ENCODE measurements around the gene ZFX. TPM values are rescaled to one million over a fixed set of nuclear protein-coding genes. Genes with fewer than 3 reads are reported as not detected.

ZFX gene
- total RNA-seq, 1 experiment from 2014 or later, result 36.1 TPM

DNA sequence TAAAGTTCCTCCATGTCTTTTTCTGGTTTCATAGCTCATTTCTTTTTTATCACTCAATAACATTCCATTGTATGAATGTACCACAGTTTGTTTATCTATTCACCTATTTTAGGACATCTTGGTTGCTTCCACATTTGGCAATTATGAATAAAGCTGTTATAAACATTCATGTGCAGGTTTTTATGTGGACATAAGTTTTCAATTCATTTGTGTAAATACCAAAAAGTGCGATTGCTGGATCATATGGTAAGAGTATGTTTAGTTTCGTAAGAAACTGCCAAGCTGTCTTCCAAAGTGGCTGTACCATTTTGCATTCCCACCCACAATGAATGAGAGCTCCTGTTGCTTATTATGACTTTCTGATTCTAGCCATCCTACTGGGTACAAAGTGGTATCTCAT, 36.3 kb upstream of the ZFX start:
- H3K36me3 Mint-ChIP-seq (ENCODE audit: insufficient read depth, unreplicated experiment), result no peaks in the 10 kb centered on the region
- H3K27me3 ChIP-seq (replicated peaks; ENCODE audit: control insufficient read depth, insufficient read depth, low read length), result no peaks in the 10 kb centered on the region
- no peaks in the 10 kb centered on the region for H3K27me3 Mint-ChIP-seq (ENCODE audit: insufficient read depth, unreplicated experiment)
- no peak for DNase-seq
- H3K27ac Mint-ChIP-seq (ENCODE audit: unreplicated experiment), result no peak overlapping the region
- intact Hi-C loops (cut with micrococcal nuclease; ENCODE audit: unreplicated experiment), result no loop called here
- no TSS peak for BruUV-seq (replicated peaks)
- H3K4me3 ChIP-seq (ENCODE audit: low read depth, low read length), result no peak overlapping the region
- ChIA-PET CTCF (no interaction called here), POLR2A (no interaction called here)
- no peak overlapping the region for H3K4me3 Mint-ChIP-seq (ENCODE audit: unreplicated experiment)
- TF ChIP-seq, protein P1, sequence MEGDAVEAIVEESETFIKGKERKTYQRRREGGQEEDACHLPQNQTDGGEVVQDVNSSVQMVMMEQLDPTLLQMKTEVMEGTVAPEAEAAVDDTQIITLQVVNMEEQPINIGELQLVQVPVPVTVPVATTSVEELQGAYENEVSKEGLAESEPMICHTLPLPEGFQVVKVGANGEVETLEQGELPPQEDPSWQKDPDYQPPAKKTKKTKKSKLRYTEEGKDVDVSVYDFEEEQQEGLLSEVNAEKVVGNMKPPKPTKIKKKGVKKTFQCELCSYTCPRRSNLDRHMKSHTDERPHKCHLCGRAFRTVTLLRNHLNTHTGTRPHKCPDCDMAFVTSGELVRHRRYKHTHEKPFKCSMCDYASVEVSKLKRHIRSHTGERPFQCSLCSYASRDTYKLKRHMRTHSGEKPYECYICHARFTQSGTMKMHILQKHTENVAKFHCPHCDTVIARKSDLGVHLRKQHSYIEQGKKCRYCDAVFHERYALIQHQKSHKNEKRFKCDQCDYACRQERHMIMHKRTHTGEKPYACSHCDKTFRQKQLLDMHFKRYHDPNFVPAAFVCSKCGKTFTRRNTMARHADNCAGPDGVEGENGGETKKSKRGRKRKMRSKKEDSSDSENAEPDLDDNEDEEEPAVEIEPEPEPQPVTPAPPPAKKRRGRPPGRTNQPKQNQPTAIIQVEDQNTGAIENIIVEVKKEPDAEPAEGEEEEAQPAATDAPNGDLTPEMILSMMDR (IDR thresholded peaks at IDR 0.05; ENCODE audit: insufficient read depth in 1 of 2, low read depth in 1 of 2, low read length in 1 of 2, severe bottlenecking in 1 of 2, unreplicated experiment in 1 of 2), result no peak
- no peaks in the 10 kb centered on the region for H3K9me3 ChIP-seq
- H3K9me3 Mint-ChIP-seq (ENCODE audit: unreplicated experiment), result no peaks in the 10 kb centered on the region
- no peaks in the 10 kb centered on the region for H3K4me1 ChIP-seq
- no peaks in the 10 kb centered on the region for H3K4me1 Mint-ChIP-seq (ENCODE audit: low read depth, unreplicated experiment)
- H3K36me3 ChIP-seq (ENCODE audit: control insufficient read depth, insufficient read depth, low read length), result no peaks in the 10 kb centered on the region

GRCh38 chrX:24117258-24117657, 32.3 kb upstream of the ZFX start:
- no peak for DNase-seq
- ChIA-PET POLR2A (no interaction called here), CTCF (no interaction called here)
- Mint-ChIP-seq H3K4me1 (ENCODE audit: low read depth, unreplicated experiment) (no peaks in the 10 kb centered on the region), H3K4me3 (ENCODE audit: unreplicated experiment) (no peak overlapping the region), H3K36me3 (ENCODE audit: insufficient read depth, unreplicated experiment) (no peaks in the 10 kb centered on the region), H3K27me3 (ENCODE audit: insufficient read depth, unreplicated experiment) (no peaks in the 10 kb centered on the region), H3K9me3 (ENCODE audit: unreplicated experiment) (no peaks in the 10 kb centered on the region), H3K27ac (ENCODE audit: unreplicated experiment) (no peak overlapping the region)
- BruUV-seq (replicated peaks), result no TSS peak
- intact Hi-C loops (cut with micrococcal nuclease; ENCODE audit: unreplicated experiment), result no loop called here
- Histone ChIP-seq H3K4me3 (ENCODE audit: low read depth, low read length) (no peak overlapping the region), H3K9me3 (no peaks in the 10 kb centered on the region), H3K36me3 (ENCODE audit: control insufficient read depth, insufficient read depth, low read length) (no peaks in the 10 kb centered on the region), H3K27me3 (replicated peaks; ENCODE audit: control insufficient read depth, insufficient read depth, low read length) (no peaks in the 10 kb centered on the region), H3K4me1 (no peaks in the 10 kb centered on the region)
- TF ChIP-seq, protein P1 (IDR thresholded peaks at IDR 0.05; ENCODE audit: insufficient read depth in 1 of 2, low read depth in 1 of 2, low read length in 1 of 2, severe bottlenecking in 1 of 2, unreplicated experiment in 1 of 2), result no peak

- Mint-ChIP-seq H3K4me1 (ENCODE audit: low read depth, unreplicated experiment) (no peaks in the 10 kb centered on the region), H3K4me3 (ENCODE audit: unreplicated experiment) (no peak overlapping the region), H3K27me3 (ENCODE audit: insufficient read depth, unreplicated experiment) (no peaks in the 10 kb centered on the region), H3K36me3 (ENCODE audit: insufficient read depth, unreplicated experiment) (no peaks in the 10 kb centered on the region), H3K27ac (ENCODE audit: unreplicated experiment) (no peak overlapping the region), H3K9me3 (ENCODE audit: unreplicated experiment) (no peaks in the 10 kb centered on the region)
- BruUV-seq (replicated peaks), result no TSS peak
- H3K9me3 ChIP-seq, result no peaks in the 10 kb centered on the region
- H3K4me3 ChIP-seq (ENCODE audit: low read depth, low read length), result no peak overlapping the region
- H3K27me3 ChIP-seq (replicated peaks; ENCODE audit: control insufficient read depth, insufficient read depth, low read length), result no peaks in the 10 kb centered on the region
- POLR2A ChIA-PET, result no interaction called here
- CTCF ChIA-PET, result no interaction called here
- TF ChIP-seq, protein P1 (IDR thresholded peaks at IDR 0.05; ENCODE audit: insufficient read depth in 1 of 2, low read depth in 1 of 2, low read length in 1 of 2, severe bottlenecking in 1 of 2, unreplicated experiment in 1 of 2), result no peak
- no peak for DNase-seq
- H3K4me1 ChIP-seq, result peaks cover 12% of the 10 kb centered on the region; the same call in 1 of the 2 replicates
- H3K36me3 ChIP-seq (ENCODE audit: control insufficient read depth, insufficient read depth, low read length), result no peaks in the 10 kb centered on the region
- intact Hi-C loops (cut with micrococcal nuclease; ENCODE audit: unreplicated experiment), result no loop called here
Observed at GRCh38 chrX:24124244-24124799, 25.2 kb upstream of the ZFX start.
